SK-N-SH (cell line): ENCODE results near the gene ARHGAP21. TPM values are rescaled to one million over a fixed set of nuclear protein-coding genes. Genes with fewer than 3 reads are reported as not detected.

ENCODE experiments used
- CTCF ChIA-PET: fragments of 300-600, 350-600 bp; formaldehyde crosslinking; extraction: SDS; loops from one replicate; lab custom pipeline; 2021; lab: Yijun Ruan, JAX
- POLR2A ChIA-PET: fragments of 350-600 bp; sonication (Branson Sonifier 250); formaldehyde crosslinking; extraction: SDS; loops from one replicate; lab custom pipeline; 2020; ENCODE audit warnings: antibody characterized with exemption, inconsistent platforms; lab: Yijun Ruan, JAX
- DNase-seq: peaks from one replicate; pipeline ENCODE4 v3.0.0; 2012
- H2AFZ ChIP-seq: fragments of 200-600 bp; sonication (generic); 2 replicates; pipeline ENCODE4 v1.8.1; 2016; ENCODE audit warnings: antibody characterized with exemption, mild to moderate bottlenecking, low read depth
- H3F3A ChIP-seq: fragments of 200-600 bp; sonication (generic); replicated peaks from 2 replicates; pipeline ENCODE3; 2016; ENCODE audit warnings: antibody characterized with exemption, mild to moderate bottlenecking; ENCODE audit not compliant: insufficient read depth
- H3K27ac ChIP-seq, 2 experiments: fragments of 200-500 bp in 1 of 2; fragments of 200-600 bp in 1 of 2; sonication (Bioruptor generic) in 1 of 2; sonication (generic), shearing (Covaris generic) in 1 of 2; 2 replicates each; pipeline versions ENCODE4 v1.5.1 to v1.6.1; 2014 to 2016; ENCODE audit warnings: low read depth in 2 of 2, inconsistent platforms in 1 of 2, low read length in 1 of 2, mild to moderate bottlenecking in 1 of 2, mixed read lengths in 1 of 2
- H3K27me3 ChIP-seq: fragments of 200-600 bp; sonication (generic), shearing (Covaris generic); 2 replicates; pipeline ENCODE4 v1.6.1; 2016; ENCODE audit warnings: mixed run types; ENCODE audit not compliant: insufficient read depth
- H3K36me3 ChIP-seq, 2 experiments: fragments of 200-500 bp in 1 of 2; fragments of 200-600 bp in 1 of 2; sonication (Bioruptor generic) in 1 of 2; sonication (generic) in 1 of 2; replicated peaks in 1 of 2; 2 replicates each; pipeline versions ENCODE3 to v1.5.1; 2014 to 2016; ENCODE audit warnings: low read length in 1 of 2, mild to moderate bottlenecking in 1 of 2; ENCODE audit not compliant: insufficient read depth in 2 of 2, control insufficient read depth in 1 of 2
- H3K4me1 ChIP-seq, 2 experiments: fragments of 200-500 bp in 1 of 2; fragments of 200-600 bp in 1 of 2; sonication (Bioruptor generic) in 1 of 2; sonication (generic), shearing (Covaris generic) in 1 of 2; 2 replicates each; pipeline versions ENCODE4 v1.5.1 to v1.6.1; 2014 to 2016; ENCODE audit warnings: low read depth in 1 of 2, low read length in 1 of 2, mixed run types in 1 of 2; ENCODE audit not compliant: insufficient read depth in 2 of 2, control insufficient read depth in 1 of 2
- H3K4me2 ChIP-seq: fragments of 200-600 bp; sonication (generic), shearing (Covaris generic); 2 replicates; pipeline ENCODE4 v1.6.1; 2017; ENCODE audit warnings: mixed run types
- H3K4me3 ChIP-seq, 2 experiments: fragments of 200-500 bp in 1 of 2; fragments of 200-600 bp in 1 of 2; sonication (Bioruptor generic) in 1 of 2; sonication (generic), shearing (Covaris generic) in 1 of 2; 2 replicates each; pipeline versions ENCODE4 v1.5.1 to v1.8.1; 2014 to 2016; ENCODE audit warnings: low read depth in 2 of 2, inconsistent platforms in 1 of 2, low read length in 1 of 2, mild to moderate bottlenecking in 1 of 2, mixed read lengths in 1 of 2, moderate library complexity in 1 of 2
- H3K79me2 ChIP-seq: fragments of 200-600 bp; sonication (generic); 2 replicates; pipeline ENCODE4 v1.8.1; 2017; ENCODE audit warnings: mild to moderate bottlenecking; ENCODE audit not compliant: insufficient read depth
- H3K9ac ChIP-seq: fragments of 200-600 bp; sonication (generic); 2 replicates; pipeline ENCODE4 v1.6.1; 2017; ENCODE audit warnings: mixed run types
- H3K9me2 ChIP-seq: fragments of 200-600 bp; sonication (generic); 2 replicates; pipeline ENCODE4 v1.6.1; 2017; ENCODE audit warnings: mixed run types
- H3K9me3 ChIP-seq: fragments of 200-600 bp; sonication (generic); 2 replicates; pipeline ENCODE4 v1.6.1; 2017; ENCODE audit warnings: mixed run types, mild to moderate bottlenecking, moderate library complexity
- H4K20me1 ChIP-seq: fragments of 200-600 bp; sonication (generic); 2 replicates; pipeline ENCODE4 v1.6.1; 2017; ENCODE audit warnings: mild to moderate bottlenecking, mixed run types; ENCODE audit not compliant: insufficient read depth
- CHD2 ChIP-seq: fragments of 150-350 bp; IDR thresholded peaks from 2 replicates; pipeline ENCODE4 v1.6.1; 2018; ENCODE audit warnings: low read length; ENCODE audit not compliant: partially characterized antibody
- ELF1 ChIP-seq: IDR thresholded peaks from 2 replicates; pipeline ENCODE4 v1.4.0; 2012
- EP300 ChIP-seq, 2 experiments: IDR thresholded peaks; 2 replicates each; pipeline versions ENCODE4 v1.4.0 to v1.6.1; 2012; ENCODE audit warnings: borderline replicate concordance in 1 of 2, low read depth in 1 of 2, low read length in 1 of 2
- EZH2phosphoT487 ChIP-seq: fragments of 200-600 bp; sonication (generic); IDR thresholded peaks from 2 replicates; pipeline ENCODE4 v1.6.1; 2017; ENCODE audit warnings: low read depth, mixed run types, mild to moderate bottlenecking, antibody characterized with exemption, moderate library complexity, borderline replicate concordance
- FOSL2 ChIP-seq: IDR thresholded peaks from 2 replicates; pipeline ENCODE4 v1.4.0; 2012; ENCODE audit warnings: low read depth, mild to moderate bottlenecking, moderate library complexity, borderline replicate concordance
- FOXJ3 ChIP-seq: sonication (generic); formaldehyde crosslinking; IDR thresholded peaks from 2 replicates; pipeline ENCODE4 v1.5.1; 2020; ENCODE audit warnings: mild to moderate bottlenecking, missing genetic modification reagents
- GATA2 ChIP-seq: sonication (generic); formaldehyde crosslinking; IDR thresholded peaks from 2 replicates; pipeline ENCODE4 v1.5.0; 2020; ENCODE audit warnings: mild to moderate bottlenecking, missing genetic modification reagents
- MXI1 ChIP-seq: IDR thresholded peaks from 2 replicates; pipeline ENCODE4 v1.6.1; 2012; ENCODE audit warnings: mild to moderate bottlenecking, low read depth, low read length, improper control_type of control experiment
- NRF1 ChIP-seq: IDR thresholded peaks from 2 replicates; pipeline ENCODE4 v1.6.1; 2012; ENCODE audit warnings: low read depth, mild to moderate bottlenecking, low read length
- POLR2AphosphoS5 ChIP-seq: IDR thresholded peaks from 2 replicates; pipeline ENCODE4 v1.6.1; 2012; ENCODE audit warnings: low read depth, low read length
- RAD21 ChIP-seq: IDR thresholded peaks from 2 replicates; pipeline ENCODE4 v1.6.1; 2012; ENCODE audit warnings: mild to moderate bottlenecking, low read length
- RCOR1 ChIP-seq: fragments of 150-350 bp; IDR thresholded peaks from 2 replicates; pipeline ENCODE4 v1.6.1; 2017; ENCODE audit warnings: antibody characterized with exemption, low read length
- SIN3A ChIP-seq: IDR thresholded peaks from 2 replicates; pipeline ENCODE4 v1.6.1; 2012; ENCODE audit warnings: low read depth, mild to moderate bottlenecking, low read length, moderate library complexity, borderline replicate concordance
- SMC3 ChIP-seq: IDR thresholded peaks from 2 replicates; pipeline ENCODE4 v1.6.1; 2012; ENCODE audit warnings: low read depth, low read length, improper control_type of control experiment
- TCF12 ChIP-seq: IDR thresholded peaks from 2 replicates; pipeline ENCODE4 v1.4.0; 2012
- TEAD4 ChIP-seq: IDR thresholded peaks from 2 replicates; pipeline ENCODE4 v1.4.0; 2012; ENCODE audit warnings: mild to moderate bottlenecking, borderline replicate concordance; ENCODE audit not compliant: insufficient read depth
- WGBS: methylation state at CpG from one replicate; pipeline ENCODE4 v1.1.6; 2017; ENCODE audit warnings: low lambda C conversion rate; 5-methylcytosine and 5-hydroxymethylcytosine counted together
- polyA plus RNA-seq, 3 experiments: library from polyadenylated mRNA; depleted of rRNA; stranded (reverse); fragments of >200 nt; gene quantifications; 2 replicates each; pipeline ENCODE4 v1.2.3, GENCODE V29; 2012
- TF ChIP-seq, protein P1 (sequence below): IDR thresholded peaks from 2 replicates; pipeline ENCODE4 v1.4.0; 2012; ENCODE audit warnings: low read depth, borderline replicate concordance
- TF ChIP-seq, protein P2 (sequence below): fragments of 150-350 bp; IDR thresholded peaks from 2 replicates; pipeline ENCODE4 v1.6.1; 2016; ENCODE audit warnings: mild to moderate bottlenecking, low read depth, low read length
- TF ChIP-seq, protein P3 (sequence below): fragments of 200-600 bp; sonication (generic); IDR thresholded peaks from 2 replicates; pipeline ENCODE4 v1.6.1; 2017; ENCODE audit warnings: antibody characterized with exemption, mild to moderate bottlenecking, moderate library complexity
- TF ChIP-seq, protein P4 (sequence below): IDR thresholded peaks from 2 replicates; pipeline ENCODE4; 2012
- TF ChIP-seq, protein P5 (sequence below): IDR thresholded peaks from 2 replicates; pipeline ENCODE4 v1.4.0; 2012; ENCODE audit warnings: low read depth
- TF ChIP-seq, protein P6 (sequence below): fragments of 150-350 bp; IDR thresholded peaks from 2 replicates; pipeline ENCODE4 v1.6.1; 2017; ENCODE audit warnings: antibody characterized with exemption, low read length, low read depth, borderline replicate concordance

ARHGAP21 gene
- polyA plus RNA-seq, 1 of the 3 experiments (the other 2 are of a cell fraction): 27.8 TPM

DNA sequence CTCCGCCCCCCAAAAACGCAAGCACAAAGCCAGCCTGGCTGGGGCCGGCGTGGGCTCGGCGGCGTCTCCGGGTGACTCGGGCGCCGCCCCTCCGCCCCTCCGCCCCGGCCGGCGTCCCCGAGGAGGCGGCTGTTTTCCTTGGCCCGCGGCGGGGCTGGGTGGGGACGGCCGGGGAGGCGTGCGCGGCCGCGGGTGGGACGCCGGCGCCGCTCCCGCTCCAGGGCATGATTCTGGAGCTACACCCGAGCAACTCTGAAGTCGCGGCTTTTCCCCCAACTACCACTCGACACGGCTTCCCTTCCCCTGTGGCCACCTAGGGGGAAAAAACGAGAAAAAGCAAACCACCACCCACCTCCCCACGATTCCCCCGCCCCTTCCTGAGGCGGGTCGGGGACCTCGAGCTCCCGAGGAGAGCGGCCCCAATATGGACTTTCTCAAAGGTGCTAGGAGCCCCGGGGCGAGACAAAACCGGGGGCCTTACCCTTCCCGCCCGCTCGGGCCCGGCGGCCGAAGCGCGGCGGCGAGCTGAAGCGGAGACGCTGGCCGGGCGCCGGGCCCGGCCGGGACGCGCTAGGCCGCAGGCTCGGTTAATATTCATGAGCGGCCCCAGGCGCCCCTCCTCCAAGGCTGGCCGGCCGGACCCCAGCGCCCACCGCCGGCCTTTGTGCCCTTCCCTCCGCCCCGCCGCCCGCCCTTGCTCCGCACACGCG, 856 bp downstream of the ARHGAP21 start:
- 0 out of 2 replicates have a peak overlapping the region, but pooled peaks have one; percentile 71 for H2AFZ ChIP-seq
- peak overlapping the region; percentile 70 to 80 for H3K4me3 ChIP-seq
- POLR2A ChIA-PET: interaction anchor here (1.4 kb wide), 1 partner anchor 294 kb away, joined by 4 read pairs; the partner anchor contains the start of genes ENKUR and THNSL1
- H3K9me3 ChIP-seq: no peaks in the 10 kb centered on the region
- peaks cover 17% of the 10 kb centered on the region for H3F3A ChIP-seq
- H3K9me2 ChIP-seq: no peaks in the 10 kb centered on the region
- 0% methylated on average over 8 of the region's 84 CpGs for WGBS
- H3K9ac ChIP-seq: peak overlapping the region; percentile 93
- peak; percentile 84 for DNase-seq
- peaks cover 4 to 26% of the 10 kb centered on the region in 2 experiments; a peak in 2 of 4 replicates for H3K4me1 ChIP-seq
- peaks cover 38% of the 10 kb centered on the region for H4K20me1 ChIP-seq
- H3K4me2 ChIP-seq: peak overlapping the region; percentile 82
- H3K27ac ChIP-seq: peak overlapping the region; percentile 85 to 89
- CTCF ChIA-PET: interaction anchor here (1.2 to 1.6 kb wide), 3 partner anchors 43 to 291 kb away, joined by 4 to 5 read pairs (median 4); no protein-coding TSS in a partner anchor
- H3K27me3 ChIP-seq: no peaks in the 10 kb centered on the region
- H3K36me3 ChIP-seq: peaks cover 0 to 8% of the 10 kb centered on the region in 2 experiments
- H3K79me2 ChIP-seq: peaks cover 53% of the 10 kb centered on the region
- TF ChIP-seq SIN3A (no peak), RAD21 (no peak), EZH2phosphoT487 (no peak), MXI1 (peak; percentile 53), CHD2 (no peak), EP300 (IDR thresholded peaks at IDR 0.05; ENCODE audit: borderline replicate concordance in 1 of 2, low read depth in 1 of 2, low read length in 1 of 2) (no peak), SMC3 (no peak), RCOR1 (no peak), TCF12 (no peak), TEAD4 (no peak), FOXJ3 (CRISPR knock-in tag) (no peak), POLR2AphosphoS5 (peak; percentile 44; the same call in 1 of the 2 replicates), ELF1 (no peak), NRF1 (0 out of 2 replicates have a peak, but pooled peaks have one; percentile 4), FOSL2 (no peak), GATA2 (CRISPR knock-in tag) (no peak)
- TF ChIP-seq, protein P1, sequence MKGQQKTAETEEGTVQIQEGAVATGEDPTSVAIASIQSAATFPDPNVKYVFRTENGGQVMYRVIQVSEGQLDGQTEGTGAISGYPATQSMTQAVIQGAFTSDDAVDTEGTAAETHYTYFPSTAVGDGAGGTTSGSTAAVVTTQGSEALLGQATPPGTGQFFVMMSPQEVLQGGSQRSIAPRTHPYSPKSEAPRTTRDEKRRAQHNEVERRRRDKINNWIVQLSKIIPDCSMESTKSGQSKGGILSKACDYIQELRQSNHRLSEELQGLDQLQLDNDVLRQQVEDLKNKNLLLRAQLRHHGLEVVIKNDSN: no peak
- TF ChIP-seq, protein P2, sequence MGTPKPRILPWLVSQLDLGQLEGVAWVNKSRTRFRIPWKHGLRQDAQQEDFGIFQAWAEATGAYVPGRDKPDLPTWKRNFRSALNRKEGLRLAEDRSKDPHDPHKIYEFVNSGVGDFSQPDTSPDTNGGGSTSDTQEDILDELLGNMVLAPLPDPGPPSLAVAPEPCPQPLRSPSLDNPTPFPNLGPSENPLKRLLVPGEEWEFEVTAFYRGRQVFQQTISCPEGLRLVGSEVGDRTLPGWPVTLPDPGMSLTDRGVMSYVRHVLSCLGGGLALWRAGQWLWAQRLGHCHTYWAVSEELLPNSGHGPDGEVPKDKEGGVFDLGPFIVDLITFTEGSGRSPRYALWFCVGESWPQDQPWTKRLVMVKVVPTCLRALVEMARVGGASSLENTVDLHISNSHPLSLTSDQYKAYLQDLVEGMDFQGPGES: no peak
- TF ChIP-seq, protein P3, sequence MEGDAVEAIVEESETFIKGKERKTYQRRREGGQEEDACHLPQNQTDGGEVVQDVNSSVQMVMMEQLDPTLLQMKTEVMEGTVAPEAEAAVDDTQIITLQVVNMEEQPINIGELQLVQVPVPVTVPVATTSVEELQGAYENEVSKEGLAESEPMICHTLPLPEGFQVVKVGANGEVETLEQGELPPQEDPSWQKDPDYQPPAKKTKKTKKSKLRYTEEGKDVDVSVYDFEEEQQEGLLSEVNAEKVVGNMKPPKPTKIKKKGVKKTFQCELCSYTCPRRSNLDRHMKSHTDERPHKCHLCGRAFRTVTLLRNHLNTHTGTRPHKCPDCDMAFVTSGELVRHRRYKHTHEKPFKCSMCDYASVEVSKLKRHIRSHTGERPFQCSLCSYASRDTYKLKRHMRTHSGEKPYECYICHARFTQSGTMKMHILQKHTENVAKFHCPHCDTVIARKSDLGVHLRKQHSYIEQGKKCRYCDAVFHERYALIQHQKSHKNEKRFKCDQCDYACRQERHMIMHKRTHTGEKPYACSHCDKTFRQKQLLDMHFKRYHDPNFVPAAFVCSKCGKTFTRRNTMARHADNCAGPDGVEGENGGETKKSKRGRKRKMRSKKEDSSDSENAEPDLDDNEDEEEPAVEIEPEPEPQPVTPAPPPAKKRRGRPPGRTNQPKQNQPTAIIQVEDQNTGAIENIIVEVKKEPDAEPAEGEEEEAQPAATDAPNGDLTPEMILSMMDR: no peak
- TF ChIP-seq, protein P4, sequence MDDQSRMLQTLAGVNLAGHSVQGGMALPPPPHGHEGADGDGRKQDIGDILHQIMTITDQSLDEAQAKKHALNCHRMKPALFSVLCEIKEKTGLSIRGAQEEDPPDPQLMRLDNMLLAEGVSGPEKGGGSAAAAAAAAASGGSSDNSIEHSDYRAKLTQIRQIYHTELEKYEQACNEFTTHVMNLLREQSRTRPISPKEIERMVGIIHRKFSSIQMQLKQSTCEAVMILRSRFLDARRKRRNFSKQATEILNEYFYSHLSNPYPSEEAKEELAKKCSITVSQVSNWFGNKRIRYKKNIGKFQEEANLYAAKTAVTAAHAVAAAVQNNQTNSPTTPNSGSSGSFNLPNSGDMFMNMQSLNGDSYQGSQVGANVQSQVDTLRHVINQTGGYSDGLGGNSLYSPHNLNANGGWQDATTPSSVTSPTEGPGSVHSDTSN: no peak
- TF ChIP-seq, protein P5, sequence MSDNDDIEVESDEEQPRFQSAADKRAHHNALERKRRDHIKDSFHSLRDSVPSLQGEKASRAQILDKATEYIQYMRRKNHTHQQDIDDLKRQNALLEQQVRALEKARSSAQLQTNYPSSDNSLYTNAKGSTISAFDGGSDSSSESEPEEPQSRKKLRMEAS: no peak; the same call in 1 of the 2 replicates
- TF ChIP-seq, protein P6, sequence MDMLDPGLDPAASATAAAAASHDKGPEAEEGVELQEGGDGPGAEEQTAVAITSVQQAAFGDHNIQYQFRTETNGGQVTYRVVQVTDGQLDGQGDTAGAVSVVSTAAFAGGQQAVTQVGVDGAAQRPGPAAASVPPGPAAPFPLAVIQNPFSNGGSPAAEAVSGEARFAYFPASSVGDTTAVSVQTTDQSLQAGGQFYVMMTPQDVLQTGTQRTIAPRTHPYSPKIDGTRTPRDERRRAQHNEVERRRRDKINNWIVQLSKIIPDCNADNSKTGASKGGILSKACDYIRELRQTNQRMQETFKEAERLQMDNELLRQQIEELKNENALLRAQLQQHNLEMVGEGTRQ: no peak
